HepG2 (cell line): ENCODE measurements around the gene SMOC1. TPM values are rescaled to one million over a fixed set of nuclear protein-coding genes. Genes with fewer than 3 reads are reported as not detected.

Experiments used
- ATF6 ChIP-seq: sonication (generic); formaldehyde crosslinking; conservative IDR thresholded peaks from 2 replicates; pipeline ENCODE4 v1.4.0; 2020; ENCODE audit warnings: missing genetic modification reagents
- CREM ChIP-seq, 2 experiments: sonication (generic) in 1 of 2; formaldehyde crosslinking in 1 of 2; IDR thresholded peaks; 2 replicates each; pipeline versions ENCODE4 v1.4.0 to v1.6.1; 2016 to 2020; ENCODE audit warnings: antibody characterized with exemption in 1 of 2, mild to moderate bottlenecking in 1 of 2, missing genetic modification reagents in 1 of 2
- FIP1L1 ChIP-seq: fragments of 200-400 bp; formaldehyde crosslinking; IDR thresholded peaks from 2 replicates; pipeline ENCODE4 v1.6.1; 2018; ENCODE audit warnings: low read depth, mild to moderate bottlenecking, low read length, moderate library complexity, borderline replicate concordance; ENCODE audit not compliant: insufficient read depth
- FOXP4 ChIP-seq: sonication (generic); formaldehyde crosslinking; IDR thresholded peaks from 2 replicates; pipeline ENCODE4 v1.4.0; 2020; ENCODE audit warnings: missing genetic modification reagents
- GABPA ChIP-seq, 2 experiments: IDR thresholded peaks; 2 replicates each; pipeline ENCODE4 v1.6.1; 2011 to 2016; ENCODE audit warnings: low read depth in 2 of 2, low read length in 1 of 2, missing biosample characterization in 1 of 2, missing genetic modification characterization in 1 of 2
- GATAD2A ChIP-seq: IDR thresholded peaks from 2 replicates; pipeline ENCODE4 v1.6.1; 2016
- HDAC1 ChIP-seq: sonication (generic); formaldehyde crosslinking; IDR thresholded peaks from 2 replicates; pipeline ENCODE4 v1.5.1; 2020; ENCODE audit warnings: mild to moderate bottlenecking, missing genetic modification reagents
- HIC2 ChIP-seq: sonication (generic); formaldehyde crosslinking; IDR thresholded peaks from 2 replicates; pipeline ENCODE4 v1.9.0; 2022; ENCODE audit warnings: low read depth, missing genetic modification reagents
- NFIC ChIP-seq: IDR thresholded peaks from 2 replicates; pipeline ENCODE4 v1.6.1; 2012; ENCODE audit warnings: mild to moderate bottlenecking, low read length, inconsistent platforms
- SAP130 ChIP-seq: IDR thresholded peaks from 2 replicates; pipeline ENCODE4 v1.6.1; 2016; ENCODE audit warnings: low read depth
- SIX1 ChIP-seq: sonication (generic); formaldehyde crosslinking; IDR thresholded peaks from 2 replicates; pipeline ENCODE4 v1.4.0; 2020; ENCODE audit warnings: missing genetic modification reagents, borderline replicate concordance
- TCF7 ChIP-seq: sonication (generic); IDR thresholded peaks from 2 replicates; pipeline ENCODE4 v1.6.1; 2016; ENCODE audit warnings: antibody characterized with exemption, low read depth
- TERF1 ChIP-seq: sonication (generic); formaldehyde crosslinking; IDR thresholded peaks from 2 replicates; pipeline ENCODE4 v1.8.0; 2022; ENCODE audit warnings: mild to moderate bottlenecking, missing genetic modification reagents, moderate library complexity
- ZNF232 ChIP-seq: sonication (generic); formaldehyde crosslinking; IDR thresholded peaks from 2 replicates; pipeline ENCODE4 v1.4.0; 2020; ENCODE audit warnings: missing genetic modification reagents, borderline replicate concordance
- ZNF276 ChIP-seq: sonication (generic); formaldehyde crosslinking; IDR thresholded peaks from 2 replicates; pipeline ENCODE4 v1.4.0; 2020; ENCODE audit warnings: mild to moderate bottlenecking, low read depth, missing genetic modification reagents
- ZNF580 ChIP-seq: IDR thresholded peaks from 2 replicates; pipeline ENCODE4 v1.6.1; 2016; ENCODE audit warnings: low read depth, borderline replicate concordance
- ZNF616 ChIP-seq: sonication (generic); formaldehyde crosslinking; IDR thresholded peaks from 2 replicates; pipeline ENCODE4 v1.5.0; 2020; ENCODE audit warnings: low read depth, mild to moderate bottlenecking, missing genetic modification reagents
- ZNF816 ChIP-seq: sonication (generic); formaldehyde crosslinking; IDR thresholded peaks from 2 replicates; pipeline ENCODE4 v1.8.0; 2022; ENCODE audit warnings: missing genetic modification reagents, mild to moderate bottlenecking, borderline replicate concordance
- polyA plus RNA-seq, 8 experiments: library from polyadenylated mRNA; depleted of rRNA in 3 of 8; stranded (reverse) in 7 of 8; unstranded in 1 of 8; fragments of >200 nt; fragmentation: Illumina TruSeq in 4 of 8; extraction: Trizol in 4 of 8; gene quantifications; 2 replicates each; pipeline versions ENCODE4 v1.2.1 to v1.2.3, GENCODE V29; 2011 to 2016; ENCODE audit warnings: low read depth in 4 of 8, missing spikeins in 1 of 8, mixed read lengths in 1 of 8; ENCODE audit not compliant: insufficient read depth in 1 of 8
- total RNA-seq, 5 experiments: library from RNA; depleted of rRNA; stranded (reverse); fragments of >200 nt; fragmentation: Illumina TruSeq; extraction: Trizol; gene quantifications; 2 replicates each; pipeline ENCODE4 v1.2.3, GENCODE V29; 2016; ENCODE audit warnings: low read depth in 1 of 5

The SMOC1 gene
- total and polyA plus RNA-seq, 2 of the 13 experiments (the other 11 are each of a cell fraction or from before 2014, with no cell fraction given), result 17.8 to 35.6 TPM

- TF ChIP-seq FOXP4 (CRISPR knock-in tag) (peak; percentile 59; the same call in 1 of the 2 replicates), SAP130 (CRISPR knock-in tag) (peak; percentile 68), ZNF276 (CRISPR knock-in tag) (no peak), ZNF816 (CRISPR knock-in tag) (no peak), SIX1 (CRISPR knock-in tag) (0 out of 2 replicates have a peak, but pooled peaks have one; percentile 18), GABPA (IDR thresholded peaks at IDR 0.05; ENCODE audit: low read depth, low read length) (no peak), GABPA (CRISPR knock-in tag; IDR thresholded peaks at IDR 0.05; ENCODE audit: low read depth) (peak; percentile 22; the same call in 1 of the 2 replicates), FIP1L1 (no peak), TERF1 (CRISPR knock-in tag) (no peak), CREM (IDR thresholded peaks at IDR 0.05) (peak; percentile 88), CREM (CRISPR knock-in tag; IDR thresholded peaks at IDR 0.05) (no peak), ATF6 (CRISPR knock-in tag) (no peak), ZNF580 (CRISPR knock-in tag) (0 out of 2 replicates have a peak, but pooled peaks have one; percentile 15), ZNF616 (CRISPR knock-in tag) (no peak), GATAD2A (peak; percentile 89), HDAC1 (peak; percentile 65), NFIC (peak; percentile 80; the same call in 1 of the 2 replicates), ZNF232 (CRISPR knock-in tag) (no peak), HIC2 (0 out of 2 replicates have a peak, but pooled peaks have one; percentile 31), TCF7 (peak; percentile 89)
Measured at GRCh38 chr14:70047598-70048312, 168.5 kb downstream of the SMOC1 start (continued).
